ENCODE data around the gene PRKD2. TPM values are rescaled to one million over a fixed set of nuclear protein-coding genes. Genes with fewer than 3 reads are reported as not detected.
A peak's percentile ranks its signal among the peaks of the same experiment; 100 is the strongest.
"Not testable (repeated sequence)": the region's sequence is repeated elsewhere in the genome, so short reads cannot be mapped to it uniquely, and the experiment has no call there.

Gene PRKD2
- total RNA-seq = 10 to 100 TPM; 78.8 to 84.4 TPM

DNA sequence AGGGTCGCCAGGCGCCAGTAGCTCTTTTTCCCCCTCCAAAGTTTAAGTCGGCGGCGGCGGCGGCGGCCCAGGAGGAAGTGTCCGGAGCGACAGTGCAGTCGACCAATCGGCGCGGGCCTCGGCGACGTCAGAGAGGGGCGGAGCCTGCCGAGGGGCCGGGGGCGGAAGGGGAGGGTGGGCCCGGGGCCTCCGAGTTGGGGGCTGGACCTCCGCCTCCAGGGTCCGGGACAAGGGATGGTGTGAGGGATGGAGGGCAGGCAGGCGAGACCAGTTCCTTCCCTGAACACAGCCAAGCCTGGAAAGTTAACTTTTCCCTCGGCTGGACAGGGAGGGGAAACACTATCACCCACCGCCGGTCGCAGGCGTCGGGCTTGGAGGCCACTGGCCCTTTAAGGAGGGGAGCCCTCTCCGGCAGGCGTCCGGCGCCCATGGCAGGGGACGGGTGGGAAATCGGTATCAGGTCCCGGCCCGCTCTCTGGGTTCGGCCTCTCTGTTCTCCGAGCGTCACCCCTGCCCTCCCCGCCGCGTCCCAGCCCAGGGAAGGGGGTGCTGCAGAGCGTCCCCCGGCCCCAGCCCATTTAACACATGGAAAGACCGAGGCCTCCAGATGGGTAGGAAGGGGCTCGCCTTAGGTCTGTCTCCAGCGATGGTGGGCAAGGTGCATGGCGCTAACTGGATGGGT is at the start of gene PRKD2:
TSS of gene PRKD2 (minus strand) at position 81 of the 682 bp plus-strand sequence. CDS start 744 bp downstream, outside the sequence.
- no peaks in the 10 kb centered on the region for H3K27me3 Mint-ChIP-seq
- CTCF ChIA-PET = interaction anchor here (0.7 to 5.6 kb wide), 3 partner anchors 12 to 13 kb away, joined by 3 to 68 read pairs (median 15); no protein-coding TSS in a partner anchor
- peak; percentile 94 for DNase-seq
- peak within 1 kb of the TSS; percentile 95 for H3K27ac Mint-ChIP-seq
- peak within 1 kb of the TSS; percentile 93 for H3K4me3 Mint-ChIP-seq
- intact Hi-C loops (cut with micrococcal nuclease) = loop anchor here (2.0 kb wide), 2 partner anchors 116 to 540 kb away; partner anchors contain the start of genes CALM3 and CCDC9
- no peaks in the 10 kb centered on the region for H3K9me3 Mint-ChIP-seq
- POLR2A ChIA-PET = interaction anchor here (1.3 kb wide), 1 partner anchor 117 kb away, joined by 3 read pairs; no protein-coding TSS in a partner anchor
- H3K36me3 Mint-ChIP-seq = peaks cover 25% of the 10 kb centered on the region
- peaks cover 38% of the 10 kb centered on the region for H3K4me1 Mint-ChIP-seq (ENCODE audit: low read depth)

DNA sequence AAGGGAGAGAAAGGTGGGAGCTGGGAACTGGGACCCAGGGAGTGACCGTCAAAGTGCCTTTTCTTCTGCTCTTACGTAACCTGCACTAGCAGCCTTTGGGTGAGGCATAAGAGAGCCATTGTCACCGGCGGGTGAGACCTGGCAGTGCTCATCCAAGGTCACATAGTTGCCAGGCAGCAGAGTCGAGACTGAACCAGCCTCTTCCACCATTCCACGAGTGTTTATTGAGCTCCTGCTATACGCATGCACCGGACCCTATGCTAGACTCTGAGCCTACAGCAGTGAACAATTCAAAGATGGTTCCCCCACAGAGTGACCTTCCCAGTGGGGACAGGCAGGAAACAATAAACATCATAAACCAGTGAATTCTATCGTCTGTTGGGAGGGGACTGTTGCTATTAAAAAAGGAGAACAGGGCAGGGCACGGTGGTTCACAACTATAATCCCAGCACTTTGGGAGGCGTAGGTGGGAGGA is 47.9 kb upstream of the PRKD2 start:
- H3K9me3 Mint-ChIP-seq = no peaks in the 10 kb centered on the region
- H3K4me3 Mint-ChIP-seq = no peak overlapping the region
- no peak overlapping the region for H3K27ac Mint-ChIP-seq
- H3K4me1 Mint-ChIP-seq (ENCODE audit: low read depth) = peaks cover 2% of the 10 kb centered on the region
- no peaks in the 10 kb centered on the region for H3K36me3 Mint-ChIP-seq
- no peak for DNase-seq
- POLR2A ChIA-PET = no interaction called here
- H3K27me3 Mint-ChIP-seq = no peaks in the 10 kb centered on the region
- intact Hi-C loops (cut with micrococcal nuclease) = loop anchor here (1.0 kb wide), 1 partner anchor 9 kb away; no protein-coding TSS in a partner anchor
- CTCF ChIA-PET = interaction anchor here (1.0 to 4.5 kb wide), 5 partner anchors 8 to 75 kb away, joined by 3 to 39 read pairs (median 3); no protein-coding TSS in a partner anchor

DNA sequence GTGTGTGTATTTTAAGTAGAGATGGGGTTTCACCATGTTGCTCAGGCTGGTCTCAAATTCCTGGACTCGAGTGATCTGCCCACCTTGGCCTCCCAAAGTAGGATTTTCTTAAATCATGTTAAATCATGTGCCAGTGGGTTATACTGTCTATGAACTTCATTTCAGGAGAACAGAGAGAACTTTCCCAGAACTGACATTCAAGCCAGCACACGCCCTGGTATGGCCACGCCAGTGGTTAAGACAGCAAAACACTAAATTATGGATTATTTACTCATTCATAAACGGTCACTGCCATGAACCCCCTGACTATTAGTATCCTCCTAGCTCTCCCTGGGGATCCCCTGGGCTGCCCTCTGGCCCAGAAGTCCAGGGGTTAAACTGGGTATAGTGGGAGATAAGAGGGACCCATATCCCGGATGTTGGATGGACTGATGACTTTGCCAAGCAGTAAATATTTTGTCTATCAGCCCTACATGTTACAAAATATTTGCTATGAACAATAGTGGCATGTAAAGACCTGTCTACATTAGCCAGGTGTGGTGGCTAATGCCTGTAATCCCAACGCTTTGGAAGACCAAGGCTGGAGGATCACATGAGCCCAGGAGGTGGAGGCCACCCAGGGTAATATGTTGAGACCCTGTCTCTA is 45.5 kb upstream of the PRKD2 start:
- Mint-ChIP-seq H3K27ac (no peak overlapping the region), H3K27me3 (no peaks in the 10 kb centered on the region), H3K4me1 (ENCODE audit: low read depth) (peaks cover 2% of the 10 kb centered on the region), H3K9me3 (no peaks in the 10 kb centered on the region), H3K4me3 (no peak overlapping the region), H3K36me3 (no peaks in the 10 kb centered on the region)
- DNase-seq = no peak
- intact Hi-C loops (cut with micrococcal nuclease) = no loop called here
- POLR2A ChIA-PET = no interaction called here
- CTCF ChIA-PET = interaction anchor here (0.9 to 2.1 kb wide), 2 partner anchors 8 to 58 kb away, joined by 3 to 6 read pairs; no protein-coding TSS in a partner anchor

DNA sequence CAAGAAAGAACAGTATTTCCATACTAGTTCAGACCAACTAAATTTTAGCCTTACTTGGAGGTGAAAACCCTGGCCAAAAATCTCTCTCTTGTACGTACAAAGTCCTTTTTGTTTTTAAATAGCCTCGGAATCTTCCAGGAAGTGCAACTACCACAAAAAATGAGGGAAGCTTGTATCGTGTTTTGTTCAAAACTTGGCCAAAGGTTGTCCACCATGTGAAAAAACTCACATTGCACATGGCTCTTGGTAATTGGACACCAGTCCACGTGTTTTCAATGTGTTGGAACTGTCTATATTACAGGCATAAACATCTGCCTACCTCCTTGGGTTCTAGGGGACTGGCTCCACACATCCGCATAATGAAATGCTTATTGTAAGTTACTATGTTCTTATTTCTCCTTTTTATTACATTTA is 44.5 kb upstream of the PRKD2 start:
- CTCF ChIA-PET = interaction anchor here (0.9 to 2.1 kb wide), 2 partner anchors 8 to 57 kb away, joined by 3 to 6 read pairs; no protein-coding TSS in a partner anchor
- no peaks in the 10 kb centered on the region for H3K27me3 Mint-ChIP-seq
- intact Hi-C loops (cut with micrococcal nuclease) = no loop called here
- POLR2A ChIA-PET = no interaction called here
- H3K4me3 Mint-ChIP-seq = no peak overlapping the region
- H3K36me3 Mint-ChIP-seq = peaks cover 4% of the 10 kb centered on the region
- no peak overlapping the region for H3K27ac Mint-ChIP-seq
- no peaks in the 10 kb centered on the region for H3K9me3 Mint-ChIP-seq
- DNase-seq = no peak
- no peaks in the 10 kb centered on the region for H3K4me1 Mint-ChIP-seq (ENCODE audit: low read depth)

DNA sequence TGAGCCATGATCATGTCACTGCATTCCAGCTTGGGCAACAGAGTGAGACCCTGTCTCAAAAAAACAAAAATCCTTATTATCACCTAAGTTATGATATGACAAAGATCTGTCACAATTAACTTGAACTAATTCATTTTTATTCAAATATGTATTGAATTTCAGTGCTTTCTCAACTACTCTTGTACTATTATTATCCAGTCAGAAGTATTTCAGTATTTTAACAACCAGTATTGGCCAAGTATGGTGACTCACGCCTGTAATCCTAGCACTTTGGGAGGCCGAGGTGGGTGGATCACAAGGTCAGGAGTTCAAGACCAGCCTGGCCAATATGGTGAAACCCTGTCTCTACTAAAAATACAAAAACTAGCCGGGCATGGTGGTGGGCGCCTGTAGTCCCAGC is 44.0 kb upstream of the PRKD2 start:
- intact Hi-C loops (cut with micrococcal nuclease); POLR2A ChIA-PET; H3K9me3 Mint-ChIP-seq; H3K27me3 Mint-ChIP-seq; H3K4me1 Mint-ChIP-seq (ENCODE audit: low read depth); H3K36me3 Mint-ChIP-seq; DNase-seq; H3K4me3 Mint-ChIP-seq; H3K27ac Mint-ChIP-seq: not testable (repeated sequence)
- CTCF ChIA-PET = interaction anchor here (4.7 kb wide), 1 partner anchor 80 kb away, joined by 78 read pairs; no protein-coding TSS in a partner anchor

DNA sequence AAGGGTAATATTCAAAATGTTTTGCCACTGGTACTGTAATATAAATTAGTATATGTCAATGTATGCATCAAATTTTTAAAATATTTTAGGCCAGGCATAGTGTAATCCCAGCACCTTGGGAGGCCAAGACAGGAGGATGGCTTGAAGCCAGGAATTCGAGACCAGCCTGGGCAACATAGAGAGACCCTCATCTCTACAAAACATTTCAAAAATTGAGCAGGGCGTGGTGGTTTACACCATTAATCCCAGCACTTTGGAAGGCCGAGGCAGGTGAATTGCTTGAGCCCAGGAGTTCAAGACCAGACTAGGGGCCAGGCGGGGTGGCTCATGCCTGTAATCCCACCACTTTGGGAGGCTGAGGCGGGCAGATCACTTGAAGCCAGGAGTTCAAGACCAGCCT is 43.4 kb upstream of the PRKD2 start:
- Mint-ChIP-seq H3K4me3 (no peak overlapping the region), H3K9me3 (no peaks in the 10 kb centered on the region), H3K4me1 (ENCODE audit: low read depth) (no peaks in the 10 kb centered on the region), H3K36me3 (peaks cover 5% of the 10 kb centered on the region), H3K27ac (no peak overlapping the region), H3K27me3 (no peaks in the 10 kb centered on the region)
- ChIA-PET CTCF (interaction anchor here (1.0 to 4.7 kb wide), 2 partner anchors 57 to 81 kb away, joined by 3 to 78 read pairs; no protein-coding TSS in a partner anchor), POLR2A (no interaction called here)
- DNase-seq = no peak
- intact Hi-C loops (cut with micrococcal nuclease) = no loop called here

DNA sequence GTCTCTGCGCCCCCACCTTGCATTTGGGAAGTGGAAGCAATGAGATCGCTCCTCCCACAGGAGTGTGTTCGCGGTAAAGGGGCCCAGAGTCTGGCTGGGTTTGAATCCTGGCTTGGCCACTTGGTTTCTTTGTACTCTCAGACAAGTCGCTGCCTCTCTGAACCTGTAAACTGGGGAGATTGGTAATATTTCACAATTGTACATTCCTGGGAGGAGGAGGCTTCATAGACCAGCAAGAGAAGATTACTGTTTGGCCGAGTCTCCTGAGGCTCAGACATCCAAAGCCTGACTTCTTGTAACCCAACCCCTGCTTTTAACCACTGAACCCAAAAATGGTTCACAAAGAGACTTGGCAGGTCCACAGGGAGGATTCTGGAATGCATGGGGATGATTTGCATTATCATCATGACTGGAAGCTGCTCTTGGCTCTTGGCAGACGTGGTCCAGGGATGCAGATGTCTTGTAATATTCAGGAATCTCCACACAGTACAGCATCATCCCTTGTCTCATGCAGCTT is 43.0 kb upstream of the PRKD2 start:
- H3K9me3 Mint-ChIP-seq = no peaks in the 10 kb centered on the region
- CTCF ChIA-PET = interaction anchor here (1.0 to 4.7 kb wide), 2 partner anchors 56 to 81 kb away, joined by 3 to 78 read pairs; no protein-coding TSS in a partner anchor
- POLR2A ChIA-PET = no interaction called here
- no peaks in the 10 kb centered on the region for H3K27me3 Mint-ChIP-seq
- no peak overlapping the region for H3K4me3 Mint-ChIP-seq
- no peak for DNase-seq
- no peaks in the 10 kb centered on the region for H3K4me1 Mint-ChIP-seq (ENCODE audit: low read depth)
- peaks cover 5% of the 10 kb centered on the region for H3K36me3 Mint-ChIP-seq
- no peak overlapping the region for H3K27ac Mint-ChIP-seq
- intact Hi-C loops (cut with micrococcal nuclease) = loop anchor here (5.0 kb wide), 1 partner anchor 62 kb away; no protein-coding TSS in a partner anchor

DNA sequence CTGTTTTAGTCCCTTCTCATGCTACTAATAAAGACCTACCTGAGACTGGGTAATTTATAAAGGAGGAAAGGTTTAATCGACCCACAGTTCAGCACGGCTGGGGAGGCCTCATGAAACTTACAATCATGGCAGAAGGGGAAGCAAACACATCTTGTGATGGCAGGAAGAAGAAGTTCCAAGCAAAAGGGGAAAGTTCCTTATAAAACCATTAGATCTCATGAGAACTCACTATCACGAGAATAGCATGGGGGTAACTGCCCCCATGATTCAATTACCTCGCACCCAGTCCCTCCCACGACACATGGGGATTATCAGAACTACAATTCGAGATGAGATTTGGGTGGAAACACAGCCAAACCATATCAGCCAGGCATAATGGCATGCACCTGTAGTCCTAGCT is 42.3 kb upstream of the PRKD2 start:
- no peak overlapping the region for H3K27ac Mint-ChIP-seq
- ChIA-PET POLR2A (no interaction called here), CTCF (interaction anchor here (2.0 to 4.7 kb wide), 3 partner anchors 7 to 82 kb away, joined by 11 to 78 read pairs (median 39); no protein-coding TSS in a partner anchor)
- DNase-seq = no peak
- intact Hi-C loops (cut with micrococcal nuclease) = loop anchor here (5.0 kb wide), 1 partner anchor 63 kb away; no protein-coding TSS in a partner anchor
- H3K36me3 Mint-ChIP-seq = peaks cover 5% of the 10 kb centered on the region
- no peaks in the 10 kb centered on the region for H3K27me3 Mint-ChIP-seq
- no peaks in the 10 kb centered on the region for H3K4me1 Mint-ChIP-seq (ENCODE audit: low read depth)
- H3K9me3 Mint-ChIP-seq = no peaks in the 10 kb centered on the region
- H3K4me3 Mint-ChIP-seq = no peak overlapping the region

DNA sequence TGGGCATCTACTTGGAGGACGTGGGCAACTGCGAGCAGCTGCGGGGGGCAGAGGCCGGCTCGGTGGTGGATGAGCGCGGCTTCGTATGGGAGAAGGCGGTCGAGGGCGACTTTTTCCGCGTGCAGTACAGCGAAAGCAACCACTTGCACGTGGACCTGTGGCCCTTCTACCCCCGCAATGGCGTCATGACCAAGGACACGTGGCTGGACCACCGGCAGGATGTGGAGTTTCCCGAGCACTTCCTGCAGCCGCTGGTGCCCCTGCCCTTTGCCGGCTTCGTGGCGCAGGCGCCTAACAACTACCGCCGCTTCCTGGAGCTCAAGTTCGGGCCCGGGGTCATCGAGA is 39.6 kb upstream of the PRKD2 start:
- POLR2A ChIA-PET = no interaction called here
- H3K27me3 Mint-ChIP-seq = no peaks in the 10 kb centered on the region
- peaks cover 8% of the 10 kb centered on the region for H3K36me3 Mint-ChIP-seq
- no peak overlapping the region for H3K27ac Mint-ChIP-seq
- no peak for DNase-seq
- CTCF ChIA-PET = interaction anchor here (0.5 to 4.7 kb wide), 7 partner anchors 10 to 1076 kb away, joined by 3 to 78 read pairs (median 4); no protein-coding TSS in a partner anchor
- H3K4me1 Mint-ChIP-seq (ENCODE audit: low read depth) = no peaks in the 10 kb centered on the region
- H3K9me3 Mint-ChIP-seq = no peaks in the 10 kb centered on the region
- intact Hi-C loops (cut with micrococcal nuclease) = loop anchor here (5.0 kb wide), 1 partner anchor 66 kb away; no protein-coding TSS in a partner anchor
- H3K4me3 Mint-ChIP-seq = no peak overlapping the region

DNA sequence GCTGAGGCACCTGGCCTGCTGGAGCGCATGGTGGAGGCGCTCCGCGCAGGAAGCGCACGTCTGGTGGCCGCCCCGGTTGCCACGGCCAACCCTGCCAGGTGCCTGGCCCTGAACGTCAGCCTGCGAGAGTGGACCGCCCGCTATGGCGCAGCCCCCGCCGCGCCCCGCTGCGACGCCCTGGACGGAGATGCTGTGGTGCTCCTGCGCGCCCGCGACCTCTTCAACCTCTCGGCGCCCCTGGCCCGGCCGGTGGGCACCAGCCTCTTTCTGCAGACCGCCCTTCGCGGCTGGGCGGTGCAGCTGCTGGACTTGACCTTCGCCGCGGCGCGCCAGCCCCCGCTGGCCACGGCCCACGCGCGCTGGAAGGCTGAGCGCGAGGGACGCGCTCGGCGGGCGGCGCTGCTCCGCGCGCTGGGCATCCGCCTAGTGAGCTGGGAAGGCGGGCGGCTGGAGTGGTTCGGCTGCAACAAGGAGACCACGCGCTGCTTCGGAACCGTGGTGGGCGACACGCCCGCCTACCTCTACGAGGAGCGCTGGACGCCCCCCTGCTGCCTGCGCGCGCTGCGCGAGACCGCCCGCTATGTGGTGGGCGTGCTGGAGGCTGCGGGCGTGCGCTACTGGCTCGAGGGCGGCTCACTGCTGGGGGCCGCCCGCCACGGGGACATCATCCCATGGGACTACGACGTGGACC is 39.1 kb upstream of the PRKD2 start:
- H3K27ac Mint-ChIP-seq = no peak overlapping the region
- no peaks in the 10 kb centered on the region for H3K27me3 Mint-ChIP-seq
- H3K9me3 Mint-ChIP-seq = no peaks in the 10 kb centered on the region
- POLR2A ChIA-PET = no interaction called here
- no peaks in the 10 kb centered on the region for H3K4me1 Mint-ChIP-seq (ENCODE audit: low read depth)
- no peak for DNase-seq
- CTCF ChIA-PET = interaction anchor here (0.5 to 4.7 kb wide), 7 partner anchors 10 to 1076 kb away, joined by 3 to 78 read pairs (median 4); no protein-coding TSS in a partner anchor
- no peak overlapping the region for H3K4me3 Mint-ChIP-seq
- intact Hi-C loops (cut with micrococcal nuclease) = loop anchor here (5.0 kb wide), 1 partner anchor 66 kb away; no protein-coding TSS in a partner anchor
- H3K36me3 Mint-ChIP-seq = peaks cover 8% of the 10 kb centered on the region

DNA sequence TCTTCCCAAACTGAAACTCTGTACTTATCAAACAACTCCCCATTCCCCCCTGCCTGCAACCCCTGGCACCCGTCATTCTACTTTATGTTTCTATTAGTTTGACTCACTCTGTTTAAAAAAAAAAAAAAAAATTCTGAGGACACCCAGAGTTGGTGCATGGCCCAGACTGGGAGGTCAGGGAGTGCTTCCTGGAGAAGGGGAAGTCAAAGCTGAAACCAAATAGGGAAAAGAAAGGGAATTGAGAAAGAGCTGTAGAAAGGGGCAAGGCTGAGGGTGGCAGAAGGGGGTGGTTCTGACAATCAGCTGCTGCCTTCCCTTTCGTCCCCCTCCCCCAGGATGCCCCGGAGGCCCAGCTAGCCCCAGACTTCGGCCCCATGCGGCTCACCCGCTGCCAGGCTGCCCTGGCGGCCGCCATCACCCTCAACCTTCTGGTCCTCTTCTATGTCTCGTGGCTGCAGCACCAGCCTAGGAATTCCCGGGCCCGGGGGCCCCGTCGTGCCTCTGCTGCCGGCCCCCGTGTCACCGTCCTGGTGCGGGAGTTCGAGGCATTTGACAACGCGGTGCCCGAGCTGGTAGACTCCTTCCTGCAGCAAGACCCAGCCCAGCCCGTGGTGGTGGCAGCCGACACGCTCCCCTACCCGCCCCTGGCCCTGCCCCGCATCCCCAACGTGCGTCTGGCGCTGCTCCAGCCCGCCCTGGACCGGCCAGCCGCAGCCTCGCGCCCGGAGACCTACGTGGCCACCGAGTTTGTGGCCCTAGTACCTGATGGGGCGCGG is 38.4 kb upstream of the PRKD2 start:
- Mint-ChIP-seq H3K36me3 (peaks cover 8% of the 10 kb centered on the region), H3K27ac (no peak overlapping the region), H3K9me3 (no peaks in the 10 kb centered on the region), H3K27me3 (no peaks in the 10 kb centered on the region), H3K4me3 (no peak overlapping the region), H3K4me1 (ENCODE audit: low read depth) (no peaks in the 10 kb centered on the region)
- no peak for DNase-seq
- ChIA-PET POLR2A (no interaction called here), CTCF (interaction anchor here (1.6 to 4.5 kb wide), 4 partner anchors 11 to 89 kb away, joined by 6 to 39 read pairs (median 19); partner anchors contain the start of gene SLC1A5)
- intact Hi-C loops (cut with micrococcal nuclease) = loop anchor here (5.0 kb wide), 1 partner anchor 67 kb away; no protein-coding TSS in a partner anchor
